Smooth muscle cell (in vitro differentiated cells): ENCODE measurements around the gene NEU3. TPM values are rescaled to one million over a fixed set of nuclear protein-coding genes. Genes with fewer than 3 reads are reported as not detected.

Experiments
- DNase-seq: peaks from one replicate; lab custom pipeline; 2025; ENCODE audit not compliant: unreplicated experiment; lab: John Stamatoyannopoulos, UW
- H2AFZ ChIP-seq: fragments of 200-600 bp; sonication (generic); 2 replicates; pipeline ENCODE4 v1.6.0; 2016; ENCODE audit warnings: antibody characterized with exemption, low read depth, mild to moderate bottlenecking
- H3F3A ChIP-seq: fragments of 200-600 bp; sonication (generic); 2 replicates; pipeline ENCODE4 v1.6.0; 2017; ENCODE audit warnings: antibody characterized with exemption, low read depth
- H3K27ac ChIP-seq: fragments of 200-600 bp; sonication (generic); 2 replicates; pipeline ENCODE4 v1.5.1; 2016; ENCODE audit warnings: low read depth, mild to moderate bottlenecking
- H3K27me3 ChIP-seq: fragments of 200-600 bp; sonication (generic); 2 replicates; pipeline ENCODE4 v1.6.1; 2016; ENCODE audit warnings: low read depth, mild to moderate bottlenecking
- H3K36me3 ChIP-seq: fragments of 200-600 bp; sonication (generic); 2 replicates; pipeline ENCODE4 v1.5.1; 2016; ENCODE audit warnings: low read depth
- H3K4me1 ChIP-seq: fragments of 200-600 bp; sonication (generic); 2 replicates; pipeline ENCODE4 v1.5.1; 2016; ENCODE audit warnings: low read depth
- H3K4me2 ChIP-seq: fragments of 200-600 bp; sonication (generic); 2 replicates; pipeline ENCODE4 v1.6.0; 2016; ENCODE audit warnings: mild to moderate bottlenecking
- H3K4me3 ChIP-seq: fragments of 200-600 bp; sonication (generic); 2 replicates; pipeline ENCODE4 v1.5.1; 2016; ENCODE audit warnings: mild to moderate bottlenecking
- H3K79me2 ChIP-seq: fragments of 200-600 bp; sonication (generic); 2 replicates; pipeline ENCODE4 v1.6.0; 2016; ENCODE audit warnings: low read depth, mild to moderate bottlenecking
- H3K9ac ChIP-seq: fragments of 200-600 bp; sonication (generic); 2 replicates; pipeline ENCODE4 v1.6.0; 2016; ENCODE audit warnings: low read depth
- H3K9me3 ChIP-seq: fragments of 200-600 bp; sonication (generic); replicated peaks from 2 replicates; pipeline ENCODE4 v1.5.1; 2016; ENCODE audit warnings: low read depth
- H4K20me1 ChIP-seq: fragments of 200-600 bp; sonication (generic); 2 replicates; pipeline ENCODE4 v1.6.0; 2016; ENCODE audit warnings: low read depth
- CTCF ChIP-seq: fragments of 200-600 bp; sonication (generic); IDR thresholded peaks from 2 replicates; pipeline ENCODE4 v1.5.1; 2017; ENCODE audit warnings: borderline replicate concordance, mild to moderate bottlenecking, antibody characterized with exemption; ENCODE audit not compliant: insufficient read depth, poor library complexity, severe bottlenecking
- WGBS: methylation state at CpG from one replicate; pipeline ENCODE4 v1.1.7; 2016; ENCODE audit warnings: low lambda C conversion rate; 5-methylcytosine and 5-hydroxymethylcytosine counted together
- polyA plus RNA-seq: library from polyadenylated mRNA; unstranded; fragments of >200 nt; fragmentation: Nextera tagmentation; extraction: Ambion mirVana; gene quantifications from 2 replicates; pipeline ENCODE4 v1.2.1, GENCODE V29; 2016
- total RNA-seq: library from RNA; depleted of rRNA; stranded (reverse); fragments of >200 nt; gene quantifications from 2 replicates; pipeline ENCODE4 v1.2.3, GENCODE V29; 2014

NEU3 gene
- total and polyA plus RNA-seq, 2 experiments from 2014 or later: 3.9 to 5.0 TPM

GRCh38 chr11:75024764-75025211 is 36.1 kb downstream of the NEU3 start:
- H4K20me1 ChIP-seq: no peaks in the 10 kb centered on the region
- no peaks in the 10 kb centered on the region for H3K9me3 ChIP-seq
- H3F3A ChIP-seq: no peaks in the 10 kb centered on the region
- DNase-seq: no peak
- H3K4me1 ChIP-seq: no peaks in the 10 kb centered on the region
- TF ChIP-seq CTCF: no peak
- H3K4me3 ChIP-seq: no peak overlapping the region
- no peaks in the 10 kb centered on the region for H3K36me3 ChIP-seq
- H3K9ac ChIP-seq: no peak overlapping the region
- no peak overlapping the region for H2AFZ ChIP-seq
- no peak overlapping the region for H3K4me2 ChIP-seq
- H3K27me3 ChIP-seq: no peaks in the 10 kb centered on the region
- no peaks in the 10 kb centered on the region for H3K79me2 ChIP-seq
- no peak overlapping the region for H3K27ac ChIP-seq
- 100% methylated on average over 1 of the region's 1 CpG for WGBS

GRCh38 chr11:75025561-75025960 is 36.8 kb downstream of the NEU3 start:
- Histone ChIP-seq H3K9me3 (no peaks in the 10 kb centered on the region), H3K9ac (no peak overlapping the region), H3K4me1 (no peaks in the 10 kb centered on the region), H4K20me1 (no peaks in the 10 kb centered on the region), H3K4me2 (no peak overlapping the region), H3F3A (no peaks in the 10 kb centered on the region), H3K79me2 (no peaks in the 10 kb centered on the region), H3K27me3 (no peaks in the 10 kb centered on the region), H2AFZ (no peak overlapping the region), H3K4me3 (no peak overlapping the region), H3K27ac (no peak overlapping the region), H3K36me3 (no peaks in the 10 kb centered on the region)
- WGBS: 96% methylated on average over 1 of the region's 1 CpG
- DNase-seq: no peak
- no peak for TF ChIP-seq CTCF

DNA sequence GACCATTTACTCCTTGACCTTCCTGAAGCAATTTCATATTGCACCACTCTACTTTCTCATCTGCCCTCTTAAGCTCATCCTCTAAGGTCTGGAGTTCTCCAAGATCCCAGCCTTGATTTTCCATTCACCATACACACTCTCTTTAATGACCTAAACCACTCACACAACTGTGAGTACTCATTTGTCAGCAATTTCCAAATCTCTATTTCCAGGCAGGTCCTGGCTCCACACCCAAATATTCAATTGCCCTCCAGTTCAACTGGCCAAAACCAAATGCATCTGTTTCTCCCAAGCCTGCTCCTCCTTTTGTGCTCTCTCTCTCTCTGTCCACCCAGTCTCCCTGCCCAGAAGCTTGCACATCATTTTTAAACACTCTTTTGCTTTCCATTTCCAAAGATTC is 39.6 kb downstream of the NEU3 start:
- H3K4me3 ChIP-seq: no peak overlapping the region
- no peak overlapping the region for H3K4me2 ChIP-seq
- H3K4me1 ChIP-seq: no peaks in the 10 kb centered on the region
- no peaks in the 10 kb centered on the region for H3K9me3 ChIP-seq
- no peak overlapping the region for H3K9ac ChIP-seq
- DNase-seq: no peak
- no peak for TF ChIP-seq CTCF
- no peaks in the 10 kb centered on the region for H3K36me3 ChIP-seq
- no peaks in the 10 kb centered on the region for H4K20me1 ChIP-seq
- no peak overlapping the region for H2AFZ ChIP-seq
- no peaks in the 10 kb centered on the region for H3F3A ChIP-seq
- H3K79me2 ChIP-seq: no peaks in the 10 kb centered on the region
- no peaks in the 10 kb centered on the region for H3K27me3 ChIP-seq
- H3K27ac ChIP-seq: no peak overlapping the region

DNA sequence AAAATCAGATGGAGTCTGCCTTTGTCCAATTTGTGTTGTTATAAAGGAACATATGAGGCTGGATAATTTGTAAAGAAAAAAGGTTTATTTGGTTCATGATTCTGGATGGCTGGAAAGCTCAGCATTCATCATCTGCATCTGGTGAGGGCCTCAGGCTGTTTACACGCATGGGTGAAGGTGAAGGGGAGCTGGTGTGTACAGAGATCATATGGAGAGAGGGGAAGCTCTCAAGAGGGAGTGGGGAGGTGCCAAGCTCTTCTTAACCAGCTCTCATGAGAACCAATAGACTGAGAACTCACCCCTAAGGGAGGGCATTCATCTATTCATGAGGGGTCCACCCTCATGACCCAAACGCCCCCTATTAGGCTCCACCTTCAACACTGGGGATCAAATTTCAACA is 40.0 kb downstream of the NEU3 start:
- Histone ChIP-seq H3K79me2 (no peaks in the 10 kb centered on the region), H3K4me2 (no peak overlapping the region), H3K4me3 (no peak overlapping the region), H3K4me1 (no peaks in the 10 kb centered on the region), H3K27ac (no peak overlapping the region), H3K36me3 (no peaks in the 10 kb centered on the region), H3K9me3 (no peaks in the 10 kb centered on the region), H3F3A (no peaks in the 10 kb centered on the region), H3K9ac (no peak overlapping the region), H3K27me3 (no peaks in the 10 kb centered on the region), H2AFZ (no peak overlapping the region), H4K20me1 (no peaks in the 10 kb centered on the region)
- no peak for DNase-seq
- TF ChIP-seq CTCF: no peak
- 56% methylated on average over 2 of the region's 2 CpGs for WGBS
